ENCODE measurements around the gene ECI1.

ECI1 gene

DNA sequence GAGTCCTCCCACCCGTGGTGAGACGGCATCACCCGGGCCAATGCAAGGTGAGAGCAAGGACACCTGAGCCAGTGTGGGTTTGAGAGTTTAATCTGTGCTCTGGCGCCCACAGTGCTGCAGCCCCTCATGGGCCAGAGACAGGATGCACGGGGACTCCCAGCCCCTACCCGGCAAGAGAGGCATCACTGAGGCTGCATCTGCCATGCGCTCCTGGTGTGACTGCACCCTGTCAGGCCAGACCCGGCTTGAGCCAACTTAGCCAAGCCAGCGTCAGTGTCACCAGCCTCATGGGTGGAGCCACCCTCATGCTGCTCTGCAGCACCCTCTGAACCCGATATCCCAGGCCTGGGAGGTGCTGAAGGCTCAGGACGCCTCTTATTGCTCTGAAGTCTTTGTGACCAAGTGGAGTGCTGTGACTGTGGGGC, 39.5 kb downstream of the ECI1 start:
- no peak overlapping the region for H3K4me3 ChIP-seq (ENCODE audit: low read length)
- DNase-seq (ENCODE audit: low read depth), result no peak
- TF ChIP-seq, protein P1, sequence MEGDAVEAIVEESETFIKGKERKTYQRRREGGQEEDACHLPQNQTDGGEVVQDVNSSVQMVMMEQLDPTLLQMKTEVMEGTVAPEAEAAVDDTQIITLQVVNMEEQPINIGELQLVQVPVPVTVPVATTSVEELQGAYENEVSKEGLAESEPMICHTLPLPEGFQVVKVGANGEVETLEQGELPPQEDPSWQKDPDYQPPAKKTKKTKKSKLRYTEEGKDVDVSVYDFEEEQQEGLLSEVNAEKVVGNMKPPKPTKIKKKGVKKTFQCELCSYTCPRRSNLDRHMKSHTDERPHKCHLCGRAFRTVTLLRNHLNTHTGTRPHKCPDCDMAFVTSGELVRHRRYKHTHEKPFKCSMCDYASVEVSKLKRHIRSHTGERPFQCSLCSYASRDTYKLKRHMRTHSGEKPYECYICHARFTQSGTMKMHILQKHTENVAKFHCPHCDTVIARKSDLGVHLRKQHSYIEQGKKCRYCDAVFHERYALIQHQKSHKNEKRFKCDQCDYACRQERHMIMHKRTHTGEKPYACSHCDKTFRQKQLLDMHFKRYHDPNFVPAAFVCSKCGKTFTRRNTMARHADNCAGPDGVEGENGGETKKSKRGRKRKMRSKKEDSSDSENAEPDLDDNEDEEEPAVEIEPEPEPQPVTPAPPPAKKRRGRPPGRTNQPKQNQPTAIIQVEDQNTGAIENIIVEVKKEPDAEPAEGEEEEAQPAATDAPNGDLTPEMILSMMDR (IDR thresholded peaks at IDR 0.05; ENCODE audit: insufficient read depth, low read depth, low read length, missing control alignments), result no peak

DNA sequence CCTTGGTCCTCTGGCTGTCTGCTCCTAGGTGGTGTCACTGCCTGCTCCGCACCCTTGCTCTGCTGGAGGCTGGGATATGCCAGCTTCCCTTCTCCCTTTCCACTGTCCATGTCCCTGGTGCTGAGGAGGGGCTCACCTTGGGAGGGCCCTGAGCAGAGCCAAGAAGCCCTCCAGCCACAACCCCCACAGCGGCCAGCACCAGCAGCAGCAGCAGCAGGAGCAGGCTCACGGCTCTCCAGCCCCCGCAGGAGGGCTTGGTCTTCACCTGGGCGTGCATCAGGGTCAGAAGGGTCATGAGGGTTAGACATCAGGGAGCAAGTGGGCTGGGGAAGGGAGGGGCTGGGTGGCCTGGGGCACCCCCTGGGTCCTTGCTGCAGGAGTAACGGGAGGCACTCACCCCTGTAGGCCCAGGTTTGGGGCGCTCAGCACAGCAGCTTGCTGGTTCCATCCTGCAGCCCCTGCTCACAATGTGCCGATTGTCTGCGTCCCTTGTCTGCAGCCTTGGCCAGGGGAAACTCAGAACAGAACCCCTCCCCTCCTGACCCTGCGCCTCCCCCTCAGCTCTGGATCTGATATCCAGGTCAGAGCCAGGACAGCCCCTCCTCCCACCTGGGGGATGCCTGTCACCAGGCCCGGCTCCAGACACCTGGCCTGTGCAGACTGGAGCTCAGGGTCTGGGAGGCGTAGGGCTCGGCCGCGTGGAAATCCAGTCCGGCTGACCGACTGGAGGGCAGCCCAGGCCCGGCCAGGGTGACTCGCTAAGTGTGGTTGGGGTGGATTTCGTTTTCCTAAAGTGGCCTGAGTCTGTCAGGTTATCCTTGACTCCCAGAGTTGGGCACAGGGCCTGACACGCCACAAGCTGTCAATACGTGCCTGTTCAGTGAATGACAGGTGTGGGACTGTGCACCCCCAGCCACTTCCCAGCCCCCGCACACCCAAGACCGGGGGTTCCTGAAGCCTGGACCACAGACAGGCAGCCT, 40.7 kb downstream of the ECI1 start, which contains the start of gene BRICD5:
Gene BRICD5 (minus strand): TSS at position 478 of the 980 bp plus-strand sequence. CDS start 30 bp downstream, at position 448.
- TF ChIP-seq, protein P1 (IDR thresholded peaks at IDR 0.05; ENCODE audit: insufficient read depth, low read depth, low read length, missing control alignments), result no peak

DNA sequence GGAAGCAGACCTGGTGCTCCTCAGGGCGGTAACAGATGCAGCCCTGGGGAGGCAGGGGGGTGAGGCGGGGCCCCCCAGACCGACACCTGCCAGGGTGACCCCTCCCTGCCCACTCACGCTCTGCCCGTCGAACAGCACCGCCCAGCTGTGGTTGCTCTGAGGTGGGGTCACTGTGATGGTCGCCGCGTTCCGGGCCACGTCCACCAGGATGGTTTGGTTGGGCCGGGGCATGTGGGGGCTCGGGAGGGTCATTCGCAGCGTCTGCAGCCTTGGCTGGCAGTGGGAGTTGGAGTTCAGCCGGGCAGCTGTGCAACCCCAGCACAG, 41.4 kb downstream of the ECI1 start:
- no peak overlapping the region for H3K4me3 ChIP-seq (ENCODE audit: low read length)
- DNase-seq (ENCODE audit: low read depth), result no peak
- TF ChIP-seq, protein P1 (IDR thresholded peaks at IDR 0.05; ENCODE audit: insufficient read depth, low read depth, low read length, missing control alignments), result no peak

More for the DNA sequence above, 40.7 kb downstream of the ECI1 start, which contains the start of gene BRICD5:
- no peak within 1 kb of the TSS for H3K4me3 ChIP-seq (ENCODE audit: low read length)
- DNase-seq (ENCODE audit: low read depth), result no peak

DNA sequence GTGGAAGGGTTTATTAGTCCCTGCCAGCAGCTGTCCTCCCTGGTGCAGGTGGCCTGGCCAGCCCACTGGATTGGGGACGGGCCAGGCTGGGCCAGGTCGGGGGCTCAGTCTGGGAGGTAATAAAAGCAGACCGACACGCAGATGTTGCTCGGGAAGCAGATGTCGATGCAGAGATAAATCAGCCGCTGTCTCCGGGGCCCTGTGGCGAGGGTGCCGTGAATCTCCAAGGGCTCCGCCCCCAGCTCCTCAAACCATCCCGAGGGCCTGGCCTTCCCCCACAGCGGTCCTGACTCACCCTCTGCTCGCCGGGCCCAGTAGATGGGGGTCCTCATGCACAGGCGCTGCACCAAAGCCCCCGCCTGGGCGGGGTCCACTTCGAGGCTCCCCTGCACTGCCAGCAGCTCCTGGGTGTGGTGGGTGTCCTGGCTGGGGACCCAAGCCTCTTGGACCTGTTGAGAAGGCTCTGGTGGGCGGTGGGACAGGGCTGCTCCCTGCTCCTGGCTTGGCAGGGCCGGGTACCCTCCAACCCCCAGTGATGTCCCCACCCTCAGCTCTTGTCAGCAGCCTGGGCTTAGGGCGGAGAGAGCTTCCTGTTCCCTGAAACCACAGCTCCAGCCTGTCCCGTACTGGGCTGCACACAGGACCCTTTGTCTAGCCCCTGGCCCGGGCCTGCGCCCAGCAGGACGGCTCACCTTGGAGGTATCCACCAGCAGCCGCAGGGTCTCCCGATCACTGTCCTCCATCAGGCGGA, 42.0 kb downstream of the ECI1 start:
- no peak overlapping the region for H3K4me3 ChIP-seq (ENCODE audit: low read length)
- no peak for DNase-seq (ENCODE audit: low read depth)
- TF ChIP-seq, protein P1 (IDR thresholded peaks at IDR 0.05; ENCODE audit: insufficient read depth, low read depth, low read length, missing control alignments), result no peak

DNA sequence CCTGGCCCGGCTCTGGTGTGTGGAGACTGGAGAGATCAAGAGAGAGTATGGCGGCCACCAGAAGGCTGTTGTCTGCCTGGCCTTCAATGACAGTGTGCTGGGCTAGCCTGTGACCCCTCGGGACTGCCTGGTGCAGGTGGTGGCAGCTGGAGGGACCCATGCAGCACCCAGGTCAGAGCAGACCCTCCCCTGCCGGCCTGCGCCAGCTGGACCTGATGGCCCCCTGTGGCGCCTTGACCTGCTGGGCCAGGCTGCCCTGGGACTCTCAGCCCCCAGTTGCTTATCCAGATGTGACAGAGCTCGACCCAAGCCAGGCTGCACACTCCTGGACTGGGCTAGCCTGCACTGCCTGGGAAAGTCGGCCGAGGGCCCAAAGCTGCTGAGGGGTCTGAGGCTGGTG, 42.6 kb downstream of the ECI1 start:
- TF ChIP-seq, protein P1 (IDR thresholded peaks at IDR 0.05; ENCODE audit: insufficient read depth, low read depth, low read length, missing control alignments), result no peak
- H3K4me3 ChIP-seq (ENCODE audit: low read length), result no peak overlapping the region
- DNase-seq (ENCODE audit: low read depth), result no peak

DNA sequence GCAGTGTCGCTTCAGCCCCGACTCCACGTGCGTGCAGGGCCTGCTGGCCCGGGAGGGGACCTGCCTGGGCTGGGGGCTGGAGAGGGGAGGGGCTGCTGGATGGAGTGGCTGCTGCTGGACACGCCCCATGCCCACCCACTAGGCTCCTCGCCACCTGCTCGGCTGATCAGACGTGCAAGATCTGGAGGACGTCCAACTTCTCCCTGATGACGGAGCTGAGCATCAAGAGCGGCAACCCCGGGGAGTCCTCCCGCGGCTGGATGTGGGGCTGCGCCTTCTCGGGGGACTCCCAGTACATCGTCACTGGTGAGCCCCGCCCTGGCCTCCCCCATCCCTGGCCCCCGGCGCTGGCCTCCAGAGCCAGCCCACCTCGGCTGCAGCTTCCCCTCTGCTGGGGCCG, 43.1 kb downstream of the ECI1 start:
- DNase-seq (ENCODE audit: low read depth), result no peak
- TF ChIP-seq, protein P1 (IDR thresholded peaks at IDR 0.05; ENCODE audit: insufficient read depth, low read depth, low read length, missing control alignments), result no peak
- no peak overlapping the region for H3K4me3 ChIP-seq (ENCODE audit: low read length)

Data from epithelial cell of esophagus (primary cell).